HG03045 (cell line): ENCODE measurements around the gene DNAJC4.
A peak's percentile ranks its signal among the peaks of the same experiment; 100 is the strongest.

ENCODE experiments used
- ATAC-seq: cut with Tn5 transposase; IDR thresholded peaks from one replicate; pipeline ENCODE4 v1.9.1; 2021; ENCODE audit warnings: mild to moderate bottlenecking, moderate library complexity; ENCODE audit not compliant: unreplicated experiment

DNAJC4 gene

DNA sequence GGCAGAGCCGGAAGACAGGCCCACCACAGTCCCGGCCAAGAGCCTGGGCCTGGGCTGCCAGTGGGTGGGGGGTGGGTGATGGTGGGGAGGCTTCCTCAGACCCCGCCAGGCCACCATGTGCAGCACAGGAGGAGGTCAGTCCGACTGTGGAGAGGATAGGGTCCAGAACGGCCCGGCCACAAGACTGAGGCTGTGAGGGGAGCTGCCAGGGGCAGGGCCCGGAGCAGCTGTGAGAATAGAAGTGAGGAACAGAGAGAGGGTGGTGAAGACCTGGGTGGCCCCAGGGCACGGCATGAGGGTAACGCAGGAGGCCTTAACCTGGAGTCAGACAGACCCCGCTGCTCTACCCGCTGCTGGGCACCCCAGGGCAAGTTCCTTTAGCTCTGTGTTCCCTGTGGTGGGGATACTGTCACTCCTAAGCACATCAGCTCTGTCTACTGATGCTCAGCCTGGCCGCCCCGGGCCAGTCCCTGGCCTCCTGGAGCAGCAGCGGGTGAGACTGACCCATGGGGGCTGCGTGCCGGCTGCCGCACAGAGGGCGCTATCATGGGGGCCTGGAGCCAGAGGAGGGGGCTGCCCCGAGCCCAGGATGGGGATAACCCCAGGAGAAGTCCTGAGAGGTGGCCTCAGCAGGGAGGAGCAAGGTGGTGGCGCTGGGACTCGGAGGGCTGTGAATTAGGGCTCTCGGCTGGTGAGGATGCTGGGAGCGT is 22.1 kb upstream of the DNAJC4 start:
- no peak for ATAC-seq

DNA sequence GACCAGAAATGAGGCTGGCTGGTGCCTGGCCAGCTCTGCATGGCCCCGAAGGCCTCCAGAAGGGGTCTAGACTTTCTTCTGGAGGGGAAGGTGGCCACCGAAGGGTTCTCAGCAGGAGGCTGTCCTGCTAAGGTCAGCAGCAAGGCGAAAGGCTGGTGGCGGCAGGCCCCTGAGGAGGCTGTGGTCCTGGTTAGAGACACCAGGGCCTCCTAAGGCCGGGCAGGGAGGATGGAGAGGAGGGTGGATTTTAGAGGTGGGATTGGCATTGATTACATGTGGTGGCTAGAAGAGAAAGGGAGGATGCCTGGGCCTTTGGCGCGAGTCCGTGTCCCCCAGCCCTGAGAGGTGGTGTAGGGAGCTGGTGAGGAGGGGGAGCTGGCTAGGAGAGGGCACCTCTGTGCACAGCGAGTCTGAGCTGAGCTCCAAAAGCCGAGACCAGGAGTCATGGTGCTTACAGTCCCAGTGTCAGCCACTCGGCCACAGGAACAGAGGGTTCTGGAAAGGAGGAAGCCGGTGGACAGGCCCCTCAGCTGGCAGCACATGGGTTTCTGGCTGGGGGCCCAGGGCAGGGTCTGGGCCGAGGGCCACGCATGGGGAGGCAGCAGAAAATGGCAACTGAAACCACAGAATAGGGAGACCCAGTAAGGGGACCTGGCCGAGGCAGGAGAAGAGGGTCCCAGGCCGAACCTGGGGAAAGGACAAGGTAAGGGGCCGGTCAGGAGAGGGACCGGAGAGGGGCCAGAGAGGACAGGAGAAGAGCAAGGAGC is 21.4 kb upstream of the DNAJC4 start:
- ATAC-seq, result no peak

DNA sequence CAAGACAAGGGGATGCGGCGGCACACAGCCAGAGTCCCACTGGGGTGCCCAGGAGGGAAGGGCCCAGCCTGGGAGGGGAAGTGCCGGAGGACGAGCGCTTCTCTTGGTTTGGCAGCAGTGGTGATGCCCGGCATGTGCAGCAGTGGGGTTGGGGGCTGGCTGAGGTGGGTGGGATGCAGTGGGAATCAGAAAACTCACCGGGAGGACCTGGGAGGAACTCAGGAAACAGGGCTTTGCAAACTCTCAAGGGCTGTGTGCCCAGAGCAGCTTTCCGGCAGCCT is 20.8 kb upstream of the DNAJC4 start:
- ATAC-seq, result no peak

DNA sequence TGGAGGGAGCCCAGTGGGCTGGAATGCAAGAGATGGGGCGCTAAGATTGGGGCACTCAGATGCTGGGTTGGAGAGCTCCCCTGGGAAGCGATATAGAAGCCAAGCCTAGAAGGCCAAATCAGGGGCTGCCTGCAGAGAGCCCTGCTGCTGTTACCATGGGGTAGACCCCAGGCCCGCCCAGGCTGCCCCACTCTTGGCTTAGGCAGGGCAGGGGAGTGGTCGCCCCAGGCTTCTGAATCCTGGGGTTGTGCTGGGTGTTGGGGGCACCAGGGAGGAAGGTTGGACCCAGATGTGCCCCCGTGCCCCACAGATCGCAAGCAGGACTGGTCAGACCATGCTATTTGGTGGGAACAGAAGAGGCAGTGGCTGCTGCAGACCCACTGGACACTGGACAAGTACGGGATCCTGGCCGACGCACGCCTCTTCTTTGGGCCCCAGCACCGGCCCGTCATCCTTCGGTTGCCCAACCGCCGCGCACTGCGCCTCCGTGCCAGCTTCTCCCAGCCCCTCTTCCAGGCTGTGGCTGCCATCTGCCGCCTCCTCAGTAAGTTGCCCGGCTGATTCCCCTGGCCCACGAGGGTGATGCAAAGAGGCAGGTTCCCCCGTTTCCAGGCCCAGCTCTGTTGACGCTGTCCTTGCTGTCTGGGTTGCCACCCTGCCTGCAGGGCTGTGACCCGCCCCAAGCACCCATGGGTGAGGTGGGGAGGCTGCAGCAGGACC is 19.9 kb upstream of the DNAJC4 start:
- no peak for ATAC-seq

DNA sequence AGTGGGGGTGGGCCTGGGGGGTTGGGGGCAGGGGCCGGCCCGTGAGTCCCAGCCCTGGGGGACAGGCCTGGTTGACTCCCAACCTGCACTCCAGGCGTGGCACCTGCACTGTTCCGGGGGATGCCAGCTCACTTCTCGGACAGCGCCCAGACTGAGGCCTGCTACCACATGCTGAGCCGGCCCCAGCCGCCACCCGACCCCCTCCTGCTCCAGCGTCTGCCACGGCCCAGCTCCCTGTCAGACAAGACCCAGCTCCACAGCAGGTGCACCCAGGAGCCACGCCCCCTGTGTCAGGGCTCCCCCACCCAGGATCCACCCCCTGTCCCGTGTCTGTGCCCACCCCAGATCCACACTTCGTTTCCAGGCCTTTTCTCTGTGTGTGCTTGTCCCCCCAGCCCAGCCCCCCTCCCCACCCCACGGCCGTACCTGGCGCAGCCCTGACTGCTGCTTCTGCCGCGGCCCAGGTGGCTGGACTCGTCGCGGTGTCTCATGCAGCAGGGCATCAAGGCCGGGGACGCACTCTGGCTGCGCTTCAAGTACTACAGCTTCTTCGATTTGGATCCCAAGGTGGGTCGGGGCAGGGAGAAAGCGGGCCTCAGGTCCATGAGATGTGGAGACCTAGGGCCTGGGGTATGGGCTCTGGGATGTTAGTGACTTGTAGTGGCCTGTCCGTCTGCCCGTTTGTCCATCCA is 19.0 kb upstream of the DNAJC4 start:
- no peak for ATAC-seq

DNA sequence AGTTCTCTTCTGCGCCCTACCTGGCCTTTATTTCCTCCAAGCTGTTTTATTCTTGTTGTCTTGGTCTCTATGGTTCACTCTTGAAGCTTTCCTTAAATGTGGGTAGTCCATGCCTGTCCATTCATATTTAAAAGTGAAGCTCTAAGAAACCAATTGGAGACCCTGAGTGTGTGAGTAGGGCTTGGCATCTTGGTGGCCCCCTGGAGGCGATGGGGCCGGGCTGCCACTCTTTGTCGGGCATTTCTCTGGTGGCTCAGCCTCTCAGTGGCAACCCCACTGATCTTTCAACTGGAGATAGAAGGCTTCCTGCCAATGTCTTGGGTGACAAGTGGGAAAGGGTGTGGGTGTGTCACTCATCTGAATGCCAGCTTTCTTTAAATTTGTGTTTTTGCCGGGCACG is 13.5 kb upstream of the DNAJC4 start:
- ATAC-seq, result no peak

DNA sequence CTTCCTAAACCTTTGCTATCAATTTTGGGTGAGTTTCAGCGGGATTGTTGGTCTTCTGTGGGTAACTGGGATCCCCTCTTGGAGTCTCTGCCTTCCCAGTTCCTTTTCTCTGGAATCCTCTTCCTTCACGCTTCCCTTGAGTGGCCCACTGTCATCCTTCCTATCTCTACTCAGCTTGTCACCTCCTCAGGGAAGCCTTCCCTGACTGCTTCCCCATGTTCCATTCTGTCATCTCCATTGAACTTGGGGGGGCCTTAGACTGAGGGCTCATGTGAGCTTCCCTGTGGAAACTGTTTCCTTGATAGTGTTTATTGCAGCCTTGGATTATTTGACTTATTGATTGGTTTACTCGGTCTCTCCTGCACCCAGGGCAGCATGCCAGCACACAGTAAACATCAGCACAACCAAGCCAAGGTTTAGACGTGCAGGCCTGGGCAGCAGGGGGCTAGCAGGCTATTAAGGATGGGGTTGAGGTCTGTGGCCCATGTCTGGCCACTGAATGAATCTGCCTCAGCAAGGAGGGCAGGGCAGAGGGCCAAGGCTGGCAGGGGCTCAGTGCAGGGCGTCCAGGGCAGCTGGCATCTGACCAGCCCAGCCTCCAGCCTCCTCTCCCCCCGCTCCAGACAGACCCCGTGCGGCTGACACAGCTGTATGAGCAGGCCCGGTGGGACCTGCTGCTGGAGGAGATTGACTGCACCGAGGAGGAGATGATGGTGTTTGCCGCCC is 11.6 kb upstream of the DNAJC4 start:
- ATAC-seq, result no peak

DNA sequence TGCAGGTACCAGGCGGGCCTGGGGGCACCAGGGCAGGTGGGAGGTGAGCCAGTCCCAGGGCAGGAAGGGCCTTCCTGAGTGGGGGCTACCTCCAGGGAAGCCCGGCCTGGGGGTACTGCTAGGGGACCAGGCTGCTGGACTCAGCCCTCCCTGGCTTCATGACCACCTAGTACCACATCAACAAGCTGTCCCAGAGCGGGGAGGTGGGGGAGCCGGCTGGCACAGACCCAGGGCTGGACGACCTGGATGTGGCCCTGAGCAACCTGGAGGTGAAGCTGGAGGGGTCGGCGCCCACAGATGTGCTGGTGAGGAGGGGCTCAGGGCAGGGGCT is 11.0 kb upstream of the DNAJC4 start:
- no peak for ATAC-seq

DNA sequence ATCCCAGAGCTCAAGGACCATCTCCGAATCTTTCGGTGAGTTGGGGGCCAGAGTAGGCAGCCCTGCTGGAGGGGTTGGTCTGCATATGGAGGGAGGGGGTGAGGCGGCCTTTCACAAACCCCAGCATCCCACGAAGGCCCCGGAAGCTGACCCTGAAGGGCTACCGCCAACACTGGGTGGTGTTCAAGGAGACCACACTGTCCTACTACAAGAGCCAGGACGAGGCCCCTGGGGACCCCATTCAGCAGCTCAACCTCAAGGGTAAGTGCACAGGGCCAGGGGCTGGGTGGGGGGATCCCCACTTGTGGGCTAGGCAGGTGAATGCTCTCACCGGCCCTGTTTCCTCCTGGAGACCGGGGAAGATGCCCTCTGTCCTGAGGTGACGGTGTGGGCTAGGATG is 10.6 kb upstream of the DNAJC4 start:
- no peak for ATAC-seq

DNA sequence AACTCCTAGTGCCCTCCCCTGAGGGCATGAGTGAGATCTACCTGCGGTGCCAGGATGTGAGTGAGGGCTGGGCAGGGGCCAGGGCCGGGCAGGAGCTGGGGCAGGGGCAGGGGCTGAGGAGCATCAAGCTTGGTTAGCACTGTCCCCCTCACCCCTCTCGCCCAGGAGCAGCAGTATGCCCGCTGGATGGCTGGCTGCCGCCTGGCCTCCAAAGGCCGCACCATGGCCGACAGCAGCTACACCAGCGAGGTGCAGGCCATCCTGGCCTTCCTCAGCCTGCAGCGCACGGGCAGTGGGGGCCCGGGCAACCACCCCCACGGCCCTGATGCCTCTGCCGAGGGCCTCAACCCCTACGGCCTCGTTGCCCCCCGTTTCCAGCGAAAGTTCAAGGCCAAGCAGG is 10.1 kb upstream of the DNAJC4 start:
- no peak for ATAC-seq

DNA sequence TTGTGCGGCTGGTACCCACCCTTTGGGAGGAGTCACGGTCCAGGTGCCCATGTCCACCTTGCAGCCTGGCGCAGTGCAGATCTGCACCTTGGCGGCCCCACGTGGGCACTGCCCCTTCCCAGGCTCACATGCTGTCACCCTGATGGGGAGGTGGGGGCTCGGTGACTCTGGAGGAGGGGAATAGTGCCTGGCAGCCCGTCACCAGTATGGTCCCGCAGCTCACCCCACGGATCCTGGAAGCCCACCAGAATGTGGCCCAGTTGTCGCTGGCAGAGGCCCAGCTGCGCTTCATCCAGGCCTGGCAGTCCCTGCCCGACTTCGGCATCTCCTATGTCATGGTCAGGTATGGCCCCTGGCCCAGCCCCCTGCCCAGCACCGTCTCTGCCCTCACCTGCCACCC is 9.6 kb upstream of the DNAJC4 start:
- ATAC-seq, result no peak

DNA sequence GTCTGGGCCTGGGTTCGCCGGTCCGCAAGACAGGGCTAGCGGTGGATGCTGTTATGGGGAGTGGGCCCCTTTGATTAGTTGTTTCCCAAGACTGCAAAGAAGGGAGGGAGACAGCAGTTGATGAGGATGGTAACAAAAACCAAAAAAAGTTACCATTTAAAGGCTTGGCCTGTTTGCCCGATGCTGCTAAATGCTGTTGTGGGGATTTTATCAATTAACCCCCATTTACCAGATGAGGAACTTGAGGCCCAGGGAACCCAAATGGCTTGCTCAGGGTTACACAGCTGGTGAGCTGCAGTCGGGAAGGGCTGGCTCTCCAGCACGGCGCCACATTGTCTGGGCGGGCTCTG is 7.7 kb upstream of the DNAJC4 start:
- ATAC-seq, result no peak

DNA sequence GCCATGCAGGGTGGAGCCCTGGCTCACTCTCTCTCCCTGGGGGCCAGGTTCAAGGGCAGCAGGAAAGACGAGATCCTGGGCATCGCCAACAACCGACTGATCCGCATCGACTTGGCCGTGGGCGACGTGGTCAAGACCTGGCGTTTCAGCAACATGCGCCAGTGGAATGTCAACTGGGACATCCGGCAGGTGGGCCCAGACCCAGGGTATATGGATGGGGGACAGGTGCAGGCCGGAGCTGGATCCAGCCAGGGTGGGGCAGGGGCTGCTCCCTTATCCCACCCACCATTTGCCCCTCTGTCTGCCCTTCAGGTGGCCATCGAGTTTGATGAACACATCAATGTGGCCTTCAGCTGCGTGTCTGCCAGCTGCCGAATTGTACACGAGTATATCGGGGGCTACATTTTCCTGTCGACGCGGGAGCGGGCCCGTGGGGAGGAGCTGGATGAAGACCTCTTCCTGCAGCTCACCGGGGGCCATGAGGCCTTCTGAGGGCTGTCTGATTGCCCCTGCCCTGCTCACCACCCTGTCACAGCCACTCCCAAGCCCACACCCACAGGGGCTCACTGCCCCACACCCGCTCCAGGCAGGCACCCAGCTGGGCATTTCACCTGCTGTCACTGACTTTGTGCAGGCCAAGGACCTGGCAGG is 7.2 kb upstream of the DNAJC4 start:
- no peak for ATAC-seq

DNA sequence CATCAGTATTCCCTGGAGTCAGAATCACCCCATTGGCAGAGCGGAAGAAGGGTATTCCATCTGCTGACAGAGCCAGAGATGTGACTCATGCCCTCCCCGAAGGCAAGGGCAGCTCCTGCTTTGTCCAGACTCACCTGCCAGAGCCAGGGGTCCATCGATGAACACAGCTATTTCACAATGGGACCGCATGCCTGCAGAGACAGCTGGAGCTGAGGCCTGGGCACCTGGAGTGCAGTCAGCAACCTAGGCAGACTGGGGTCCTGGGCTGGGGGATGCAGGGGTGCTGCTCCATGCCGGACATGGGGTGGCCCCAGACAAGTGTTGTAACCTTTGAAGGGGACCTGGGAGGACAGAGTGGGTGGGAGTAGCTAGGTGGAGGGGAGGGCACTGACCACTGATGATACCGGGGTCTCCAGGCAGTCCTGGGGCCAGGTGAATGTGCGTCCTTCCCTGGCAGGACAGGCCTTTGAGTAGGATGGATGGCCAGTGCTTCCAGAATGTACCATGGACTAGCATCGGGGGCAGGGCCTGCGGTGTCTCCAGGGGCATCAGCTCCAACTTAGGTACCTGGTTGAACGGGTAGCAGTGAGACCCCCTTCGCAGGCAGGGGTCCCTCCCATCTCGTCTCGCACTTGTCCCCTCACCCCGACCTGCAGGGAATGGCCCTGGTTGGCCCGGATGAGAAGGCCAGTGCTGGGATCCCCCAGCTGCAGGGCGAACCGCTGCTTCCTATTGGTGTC is 6.0 kb upstream of the DNAJC4 start:
- no peak for ATAC-seq

DNA sequence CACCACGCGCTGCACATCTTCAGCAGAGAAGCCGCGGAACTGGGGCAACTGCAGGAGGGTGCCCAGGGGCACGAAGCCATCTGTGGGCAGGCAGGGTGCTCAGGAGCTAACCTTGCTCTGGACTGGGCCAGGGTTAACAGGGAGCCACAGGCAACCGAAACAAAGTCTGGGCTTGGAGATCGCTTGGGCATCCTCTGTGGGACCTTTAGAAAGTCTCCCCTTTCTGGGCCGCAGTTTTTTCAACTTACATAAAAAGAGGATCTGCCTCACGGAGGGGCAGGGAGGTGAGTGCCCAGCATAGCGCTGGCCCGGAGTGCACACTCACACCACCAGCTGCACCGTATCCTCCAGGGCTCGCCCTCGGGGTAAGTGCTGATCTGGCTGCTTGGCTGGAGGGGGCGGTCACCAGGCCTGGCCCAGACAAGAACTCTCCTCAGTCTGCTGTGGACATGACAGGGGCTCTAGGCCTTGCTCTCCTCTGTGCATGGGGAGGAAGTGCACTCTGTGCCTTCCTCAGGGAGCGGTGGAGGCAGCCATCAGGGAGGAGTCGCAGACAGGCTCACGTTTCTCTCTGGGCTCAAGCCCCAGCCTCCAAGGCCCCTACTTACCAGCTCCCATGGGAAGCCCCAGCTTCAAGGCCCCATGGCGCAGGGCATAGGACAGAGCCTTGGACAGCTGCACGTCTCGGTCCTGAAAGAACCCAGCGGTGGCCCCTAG is 5.3 kb upstream of the DNAJC4 start:
- no peak for ATAC-seq

DNA sequence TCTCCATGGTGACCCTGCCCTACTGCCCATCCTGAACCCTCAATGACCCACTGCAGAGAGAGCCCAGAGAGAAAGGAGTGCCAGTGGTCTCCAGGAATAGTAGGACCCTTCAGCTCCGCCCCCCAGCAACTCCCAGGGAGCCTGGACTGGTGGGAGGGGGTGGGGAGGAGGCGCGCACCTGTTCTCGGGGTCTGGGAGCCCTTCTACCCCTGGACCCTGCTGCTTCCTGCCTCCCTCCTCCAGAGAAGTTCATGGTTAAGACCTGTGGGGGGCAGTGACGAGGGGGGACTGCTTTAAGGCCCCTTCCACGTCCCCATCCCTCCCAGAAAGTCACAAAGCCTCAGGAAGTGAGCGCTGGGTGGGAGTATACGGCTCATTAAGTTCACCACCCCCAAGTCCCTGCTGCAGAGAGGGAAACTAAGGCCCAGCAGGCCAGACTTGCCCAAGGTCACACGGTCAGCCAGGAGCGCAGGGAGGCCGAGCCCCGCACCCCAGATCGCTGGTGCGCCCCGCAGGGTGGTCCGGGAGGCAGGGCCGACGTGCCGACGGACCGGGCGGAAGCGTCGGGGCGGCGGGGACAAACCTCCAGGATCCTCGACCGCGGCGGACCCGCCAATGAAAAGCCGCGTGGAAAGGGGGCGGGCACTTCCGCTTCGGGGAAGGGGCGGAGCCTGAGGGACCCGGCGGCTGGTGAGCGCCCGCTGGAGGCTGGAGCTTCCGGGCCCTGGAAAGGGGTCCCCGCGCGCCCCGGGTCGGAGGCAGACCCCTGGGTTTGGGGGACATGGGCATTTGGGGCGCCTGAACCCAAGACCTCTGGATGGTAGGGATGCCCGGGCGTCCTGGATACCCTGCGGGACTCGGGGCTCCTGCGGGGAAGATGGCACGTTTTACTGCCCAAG is 4.5 kb upstream of the DNAJC4 start, which contains the start of the genes NUDT22 and TRPT1:
NUDT22 (plus strand) TSS at position 667 of the 899 bp plus-strand sequence. CDS start 379 bp downstream, outside the sequence.
TRPT1 (minus strand) TSS at position 579 of the 899 bp plus-strand sequence; CDS start at position 253, 326 bp downstream.
- ATAC-seq, result peak; percentile 41

DNA sequence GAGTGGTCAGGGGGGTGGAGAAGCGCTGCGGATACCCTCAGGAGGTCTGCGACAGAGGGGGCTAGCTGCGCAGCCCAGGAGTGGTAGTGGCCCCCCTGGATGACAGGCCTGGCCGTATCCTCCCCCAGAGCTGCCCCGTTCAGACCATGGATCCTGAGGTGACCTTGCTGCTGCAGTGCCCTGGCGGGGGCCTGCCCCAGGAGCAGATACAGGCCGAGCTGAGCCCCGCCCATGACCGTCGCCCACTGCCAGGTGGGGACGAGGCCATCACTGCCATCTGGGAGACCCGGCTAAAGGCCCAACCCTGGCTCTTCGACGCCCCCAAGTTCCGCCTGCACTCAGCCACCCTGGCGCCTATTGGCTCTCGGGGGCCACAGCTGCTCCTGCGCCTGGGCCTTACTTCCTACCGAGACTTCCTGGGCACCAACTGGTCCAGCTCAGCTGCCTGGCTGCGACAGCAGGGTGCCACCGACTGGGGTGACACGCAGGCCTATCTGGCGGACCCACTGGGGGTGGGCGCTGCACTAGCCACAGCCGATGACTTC is 3.8 kb upstream of the DNAJC4 start:
- peak; percentile 27 for ATAC-seq
